AG09309 (cell line): ENCODE results near the gene C2CD5.

ENCODE experiments used
- DNase-seq: peaks from one replicate; pipeline ENCODE4 v3.0.0-alpha.2; 2010; ENCODE audit warnings: low read depth
- H3K4me3 ChIP-seq: 2 replicates; pipeline ENCODE4 v1.5.1; 2011; ENCODE audit warnings: mild to moderate bottlenecking, low read depth, low read length, moderate library complexity; ENCODE audit not compliant: control insufficient read depth
- CTCF ChIP-seq: IDR thresholded peaks from 2 replicates; pipeline ENCODE4 v1.5.1; 2011; ENCODE audit warnings: mild to moderate bottlenecking, low read depth, low read length, inconsistent platforms; ENCODE audit not compliant: insufficient read depth, control insufficient read depth; ENCODE audit errors: missing control alignments

Gene C2CD5

GRCh38 chr12:22544038-22544979, at the start of gene C2CD5:
Gene C2CD5 (minus strand): TSS chr12:22544542. CDS start chr12:22544150, 392 bp downstream.
- H3K4me3 ChIP-seq = peak within 1 kb of the TSS; percentile 92
- DNase-seq = peak; percentile 91
- peak; percentile 47 for TF ChIP-seq CTCF

GRCh38 chr12:22593864-22594263, 49.5 kb upstream of the C2CD5 start:
- no peak for TF ChIP-seq CTCF
- DNase-seq = no peak
- H3K4me3 ChIP-seq = no peak overlapping the region

GRCh38 chr12:22588817-22589216, 44.5 kb upstream of the C2CD5 start:
- no peak for TF ChIP-seq CTCF
- DNase-seq = no peak
- no peak overlapping the region for H3K4me3 ChIP-seq

GRCh38 chr12:22578328-22578727, 34.0 kb upstream of the C2CD5 start:
- TF ChIP-seq CTCF = no peak
- DNase-seq = no peak
- H3K4me3 ChIP-seq = no peak overlapping the region

GRCh38 chr12:22577667-22578066, 33.3 kb upstream of the C2CD5 start:
- DNase-seq = no peak
- H3K4me3 ChIP-seq = no peak overlapping the region
- TF ChIP-seq CTCF = no peak

- no peak for DNase-seq
- no peak for TF ChIP-seq CTCF
- H3K4me3 ChIP-seq = no peak overlapping the region
These were observed 32.1 kb upstream of the C2CD5 start for GRCh38 chr12:22576473-22576872.
